Left renal pelvis (tissue), 4 donors: ENCODE measurements around the gene ABCD1. TPM values are rescaled to one million over a fixed set of nuclear protein-coding genes. Genes with fewer than 3 reads are reported as not detected.

Experiments
- DNase-seq, 4 donors: peaks; one replicate each; pipeline ENCODE4 v3.0.0-alpha.2; 2013; ENCODE audit warnings: low read depth in 4 of 4, low spot score in 3 of 4
- polyA plus RNA-seq, 4 donors: library from polyadenylated mRNA; unstranded; fragments of 120-200 nt; gene quantifications; one replicate each; pipeline ENCODE4 v1.2.1, GENCODE V29; 2013; ENCODE audit not compliant: insufficient read length in 4 of 4

The ABCD1 gene
- polyA plus RNA-seq, 4 donors: 7.0 to 9.6 (median 8.0) TPM

- DNase-seq: no peak
These were observed 46.2 kb downstream of the ABCD1 start for GRCh38 chrX:153770601-153771414.

- no peak for DNase-seq
These were observed 47.0 kb downstream of the ABCD1 start for GRCh38 chrX:153771415-153772315.

- DNase-seq: no peak
These were observed 47.9 kb downstream of the ABCD1 start for GRCh38 chrX:153772316-153773217.

GRCh38 chrX:153773218-153773611 is 48.6 kb downstream of the ABCD1 start:
- no peak for DNase-seq

GRCh38 chrX:153773741-153774575 is 49.3 kb downstream of the ABCD1 start:
- no peak for DNase-seq

- no peak for DNase-seq
These were observed 50.1 kb downstream of the ABCD1 start for GRCh38 chrX:153774576-153775292.

- no peak for DNase-seq
These were observed 50.9 kb downstream of the ABCD1 start for GRCh38 chrX:153775293-153776119.

GRCh38 chrX:153776120-153776599 is 51.5 kb downstream of the ABCD1 start:
- no peak for DNase-seq

- DNase-seq: no peak
These were observed 52.0 kb downstream of the ABCD1 start for GRCh38 chrX:153776611-153777045.

GRCh38 chrX:153777261-153778090 is 52.8 kb downstream of the ABCD1 start:
- DNase-seq: no peak

- DNase-seq: no peak
These were observed 53.5 kb downstream of the ABCD1 start for GRCh38 chrX:153778181-153778580.

- no peak for DNase-seq
These were observed 54.0 kb downstream of the ABCD1 start for GRCh38 chrX:153778684-153779101.

- DNase-seq: no peak
These were observed 55.4 kb downstream of the ABCD1 start for GRCh38 chrX:153779891-153780677.

- no peak for DNase-seq
These were observed 56.2 kb downstream of the ABCD1 start, which contains the start of gene SRPK3 for GRCh38 chrX:153780678-153781427. Gene SRPK3, plus strand, starts transcription at chrX:153781041. Its CDS starts 46 bp downstream, at chrX:153781087.

- DNase-seq: no peak
These were observed 56.9 kb downstream of the ABCD1 start for GRCh38 chrX:153781428-153782047.
